Stimulated activated CD4-positive, alpha-beta T cell treated with anti-CD3 and anti-CD28 coated beads, Interleukin-1b, Interleukin-23, amount 100 ng/mL, for 24 hours (primary cell): ENCODE measurements around the gene CYLD.

Source experiments
- DNase-seq, 4 experiments: peaks; one replicate each; pipeline ENCODE4 v3.0.0-alpha.2; 2020; ENCODE audit warnings: low read depth in 4 of 4, low spot score in 1 of 4

The CYLD gene

DNA sequence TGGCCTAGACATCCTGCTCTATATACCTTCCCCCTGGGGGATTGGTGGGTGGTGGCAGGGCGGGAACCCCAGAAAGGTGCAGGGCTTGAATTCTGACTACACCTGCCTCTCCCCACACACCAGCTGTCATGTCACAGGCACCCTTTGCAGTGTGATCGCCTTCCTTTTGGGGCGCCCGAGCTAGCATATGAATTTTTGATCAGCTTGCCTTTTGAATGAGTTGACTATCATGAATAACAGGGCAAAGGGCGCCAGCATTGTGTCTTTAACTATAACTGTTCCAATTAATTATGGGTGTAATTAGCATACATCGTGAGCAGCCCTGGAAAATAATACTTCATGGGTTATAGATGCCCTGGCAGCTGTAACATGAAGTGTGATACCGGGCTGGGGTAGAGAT, 72.7 kb downstream of the CYLD start:
- no peak for DNase-seq

DNA sequence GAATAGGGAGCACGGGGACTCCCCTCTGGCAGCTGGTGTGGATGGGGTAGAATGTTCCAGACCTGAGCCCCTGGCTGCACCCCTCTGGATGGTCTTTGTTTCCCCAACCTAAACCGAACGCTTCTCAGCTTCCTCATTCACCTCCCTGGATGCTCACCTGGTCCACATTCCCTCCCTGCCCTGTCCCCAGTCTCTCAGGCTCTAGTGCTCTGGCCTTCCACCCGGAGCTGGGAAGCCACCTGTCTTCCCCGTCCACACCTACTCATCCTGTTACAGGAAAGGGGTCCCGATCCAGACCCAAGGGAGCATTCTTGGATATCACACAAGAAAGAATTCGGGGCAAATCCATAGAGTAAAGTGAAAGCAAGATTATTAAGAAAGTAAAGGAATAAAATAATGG, 73.5 kb downstream of the CYLD start:
- DNase-seq, result no peak

DNA sequence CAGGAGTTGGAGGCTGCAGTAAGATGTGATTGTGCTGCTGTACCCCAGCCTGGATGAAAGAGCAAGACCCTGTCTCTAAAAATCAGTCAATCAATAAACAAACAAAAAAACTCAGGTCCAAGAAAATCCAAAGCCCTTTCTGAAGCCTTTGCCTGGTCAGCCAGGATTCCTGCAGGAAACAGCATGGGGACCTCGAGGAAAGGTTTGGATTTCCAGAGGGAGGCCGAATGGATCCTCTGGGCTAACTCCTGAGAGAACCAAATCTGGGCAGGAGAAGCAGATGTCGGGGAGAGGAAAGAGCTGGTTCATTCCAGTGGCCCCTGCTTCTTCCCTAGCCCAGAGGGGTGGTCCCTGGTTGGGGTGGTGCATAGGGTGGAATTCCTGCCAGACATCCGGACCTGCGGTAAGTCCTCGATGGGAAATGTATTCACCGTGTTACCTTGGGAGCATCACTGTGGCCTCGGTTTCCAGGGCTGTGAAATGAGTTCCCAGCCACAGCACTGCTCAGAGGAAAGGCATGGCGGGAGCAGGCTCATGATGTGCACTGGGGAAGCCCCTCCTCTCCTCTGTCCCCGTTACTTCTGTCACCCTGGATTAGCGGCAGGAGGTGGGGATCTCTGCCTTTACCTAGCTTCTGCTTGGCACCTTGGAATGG, 75.1 kb downstream of the CYLD start:
- no peak for DNase-seq

DNA sequence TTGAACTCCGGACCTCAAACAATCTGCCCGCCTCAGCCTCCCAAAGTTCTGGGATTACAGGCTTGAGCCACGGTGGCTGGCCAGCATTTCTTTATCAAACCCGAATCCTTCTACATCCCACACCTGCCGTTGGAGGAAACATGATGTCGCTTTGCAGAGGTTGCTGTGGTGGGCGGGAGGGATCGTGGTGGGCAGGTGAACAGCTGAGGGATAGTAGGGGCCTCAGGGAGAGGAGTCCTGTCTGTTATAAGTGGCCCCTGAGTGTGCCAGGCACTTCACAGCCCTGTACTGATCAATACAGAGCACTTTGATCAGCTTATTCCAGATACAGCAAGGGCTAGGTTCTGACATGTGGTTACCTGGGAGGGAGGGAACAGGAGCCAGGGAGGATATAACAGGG, 76.5 kb downstream of the CYLD start:
- DNase-seq, result no peak

DNA sequence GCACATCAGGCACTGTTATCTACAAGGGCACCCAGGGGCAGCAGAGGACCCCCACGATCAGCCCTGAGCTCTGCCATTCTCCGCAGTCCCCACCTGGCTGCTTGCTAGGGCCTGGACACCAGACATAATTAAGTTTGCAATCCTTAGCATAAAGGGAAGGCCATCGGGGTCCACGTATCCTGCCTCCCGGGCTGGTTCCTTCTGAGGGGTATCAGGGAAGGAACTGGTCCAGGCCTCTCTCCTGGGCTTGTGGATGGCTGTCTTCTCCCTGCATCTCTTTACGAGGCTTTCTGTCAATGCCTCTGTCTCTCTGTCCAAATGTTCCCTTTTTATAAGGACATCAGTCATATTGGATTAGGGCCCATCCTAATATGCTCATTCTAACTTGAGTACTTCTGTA, 77.8 kb downstream of the CYLD start:
- no peak for DNase-seq

DNA sequence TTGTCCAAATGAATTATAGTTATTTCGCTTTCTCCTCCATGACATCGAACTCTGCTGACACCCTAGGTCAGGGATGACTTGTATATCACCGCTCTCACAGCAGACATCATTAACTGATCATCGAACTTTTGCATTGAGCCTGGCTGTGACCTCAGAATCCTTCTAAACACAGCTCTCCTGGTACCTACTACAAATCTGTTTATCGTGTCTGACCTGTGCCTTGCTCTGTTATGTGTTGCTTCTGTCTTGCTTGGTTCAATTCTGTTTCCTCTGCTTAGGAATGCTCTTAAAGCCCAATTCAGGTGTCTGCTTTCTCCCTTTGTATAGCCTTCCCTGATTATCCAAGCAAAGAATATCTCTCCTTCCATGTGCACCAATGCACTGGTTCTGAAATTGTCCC, 78.3 kb downstream of the CYLD start:
- DNase-seq, result no peak

DNA sequence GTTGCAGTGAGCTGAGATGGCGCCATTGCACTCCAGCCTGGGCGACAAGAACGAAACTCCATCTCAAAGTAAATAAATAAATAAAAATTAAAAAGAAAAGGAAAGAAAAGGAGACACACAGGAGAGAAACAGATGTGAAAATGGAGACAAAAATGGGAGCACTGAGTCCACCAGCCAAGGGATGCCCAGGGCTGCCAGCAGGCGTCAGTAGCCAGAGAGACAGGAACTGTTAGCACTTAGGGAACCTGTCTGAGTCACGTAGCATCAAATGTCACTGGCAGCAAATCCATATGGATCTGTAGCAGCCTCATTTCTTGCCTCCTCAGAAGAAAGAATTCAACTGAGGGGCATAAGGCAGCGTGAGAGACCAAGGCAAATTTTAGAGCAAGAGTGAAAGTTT, 79.7 kb downstream of the CYLD start:
- no peak for DNase-seq

DNA sequence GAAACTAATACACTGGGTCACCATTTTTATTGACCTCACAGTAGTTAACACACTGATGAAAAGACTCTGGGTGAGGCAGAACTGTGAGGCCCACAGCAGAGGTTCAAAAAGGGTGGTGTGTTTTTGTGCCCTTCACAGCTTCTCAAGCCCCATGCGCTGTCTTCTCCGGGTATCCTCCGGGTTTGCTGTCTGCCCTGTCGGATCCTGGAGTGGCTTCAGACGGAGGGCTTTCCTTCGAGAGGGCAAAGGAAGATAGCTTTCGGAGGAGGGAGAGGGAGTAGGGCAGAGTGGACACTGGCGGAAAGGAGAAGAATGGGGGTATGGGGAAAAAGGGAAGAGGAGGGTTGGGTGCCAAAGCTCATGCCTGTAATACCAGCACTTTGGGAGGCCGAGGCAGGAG, 80.8 kb downstream of the CYLD start:
- no peak for DNase-seq

DNA sequence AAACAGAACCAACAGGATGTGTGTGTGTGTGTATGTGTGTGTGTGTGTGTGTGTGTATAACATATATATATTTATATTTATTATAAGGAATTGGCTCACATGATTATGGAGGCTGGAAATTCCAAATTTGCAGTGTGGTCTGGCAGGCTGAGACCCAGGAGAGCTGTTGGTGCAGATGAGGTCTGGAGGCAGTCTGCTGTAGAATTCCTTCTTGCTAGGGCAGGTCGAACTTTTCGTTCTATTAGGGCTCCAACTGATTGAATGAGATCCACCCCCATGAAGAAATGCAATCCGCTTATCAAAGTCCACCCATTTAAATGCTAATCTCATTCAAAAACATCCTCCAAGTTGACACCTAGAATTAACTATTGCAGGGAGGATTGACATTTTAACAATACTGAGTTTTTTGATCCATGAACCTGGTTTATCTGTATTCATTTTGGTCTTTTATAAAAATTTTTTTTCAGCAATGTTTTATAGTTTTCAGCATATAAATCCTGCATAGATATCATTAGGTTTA, 85.0 kb downstream of the CYLD start:
- no peak for DNase-seq

DNA sequence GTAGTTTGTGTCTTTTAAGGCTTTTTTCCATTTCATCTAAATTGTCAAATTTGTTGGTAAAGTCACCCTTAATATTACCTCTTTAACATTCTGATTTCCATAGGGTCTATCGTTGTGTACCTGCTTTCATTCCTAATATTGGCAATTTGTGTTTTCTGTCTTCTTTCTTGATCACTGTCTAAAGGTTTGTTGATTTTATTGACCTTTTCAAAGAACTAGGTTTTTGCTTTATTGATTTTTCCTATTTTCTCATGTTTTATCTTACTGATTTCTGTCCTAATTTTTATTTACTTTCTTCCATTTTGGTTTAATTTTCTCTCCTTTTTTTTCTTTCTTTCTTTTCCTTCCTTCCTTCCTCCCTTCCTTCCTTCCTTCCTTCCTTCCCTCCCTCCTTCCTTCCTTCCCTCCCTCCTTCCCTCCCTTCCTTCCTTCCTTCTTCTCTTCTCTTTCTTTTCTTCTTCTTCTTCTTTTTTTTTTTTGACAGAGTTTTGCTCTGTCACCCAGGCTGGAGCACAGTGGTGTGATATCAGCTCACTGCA, 86.3 kb downstream of the CYLD start:
- DNase-seq, result no peak

DNA sequence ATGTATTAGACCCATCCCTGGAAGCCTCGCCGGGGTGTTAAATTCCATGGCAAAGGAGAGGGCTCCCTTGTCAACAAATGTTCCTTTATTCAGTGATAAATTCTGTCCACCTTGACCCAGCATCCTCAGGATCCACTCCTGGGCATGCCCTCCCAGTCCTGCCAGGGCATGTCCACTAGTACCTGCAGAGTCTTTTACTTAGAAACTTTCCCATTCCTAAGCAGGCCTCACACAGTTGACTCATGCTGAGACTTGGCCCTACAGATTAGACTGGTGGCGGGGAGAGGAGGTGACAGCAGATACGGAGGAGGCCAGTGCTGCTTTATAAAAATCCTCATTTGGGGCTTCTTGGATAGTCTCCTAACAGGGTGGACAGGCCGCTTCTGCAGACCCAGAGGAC, 88.8 kb downstream of the CYLD start:
- no peak for DNase-seq

DNA sequence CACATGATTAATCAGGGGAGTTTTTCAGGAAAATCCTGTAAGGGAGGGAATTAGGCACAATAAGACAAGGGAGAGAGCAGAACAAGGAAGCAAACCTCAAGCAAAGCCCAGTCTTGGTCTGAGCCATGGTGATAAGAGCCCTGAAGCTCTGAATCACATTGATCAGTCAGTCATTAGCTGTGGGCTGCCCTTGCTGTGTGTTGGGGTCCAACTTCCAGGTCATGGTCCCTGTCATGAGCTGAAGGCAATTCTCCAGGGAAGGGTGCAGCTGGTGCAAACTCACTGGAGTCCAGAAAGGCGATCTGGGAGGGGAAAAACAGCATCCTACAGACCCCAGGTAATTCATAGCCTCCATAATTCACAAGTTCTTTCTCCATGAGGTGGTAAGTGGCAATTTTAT, 89.9 kb downstream of the CYLD start:
- no peak for DNase-seq

DNA sequence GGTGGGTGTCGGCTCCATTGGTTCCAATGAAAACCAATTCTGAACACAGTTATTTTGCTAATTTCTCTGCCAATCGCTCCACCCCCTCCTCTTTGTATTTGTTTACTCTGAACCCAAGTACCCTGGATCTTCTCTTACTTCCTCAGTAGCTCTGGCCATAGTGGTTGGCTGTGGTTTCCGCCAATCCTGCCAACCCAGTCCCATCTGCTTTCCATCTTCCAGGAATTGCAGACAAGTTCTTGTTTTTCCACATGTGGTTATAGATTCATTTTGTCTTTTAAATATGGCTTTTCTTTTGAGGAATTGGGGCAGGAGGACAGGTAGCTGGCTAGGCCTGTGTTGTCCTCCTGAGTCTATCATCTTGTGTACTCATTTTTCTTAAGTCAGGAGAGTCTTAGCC, 92.0 kb downstream of the CYLD start:
- no peak for DNase-seq

DNA sequence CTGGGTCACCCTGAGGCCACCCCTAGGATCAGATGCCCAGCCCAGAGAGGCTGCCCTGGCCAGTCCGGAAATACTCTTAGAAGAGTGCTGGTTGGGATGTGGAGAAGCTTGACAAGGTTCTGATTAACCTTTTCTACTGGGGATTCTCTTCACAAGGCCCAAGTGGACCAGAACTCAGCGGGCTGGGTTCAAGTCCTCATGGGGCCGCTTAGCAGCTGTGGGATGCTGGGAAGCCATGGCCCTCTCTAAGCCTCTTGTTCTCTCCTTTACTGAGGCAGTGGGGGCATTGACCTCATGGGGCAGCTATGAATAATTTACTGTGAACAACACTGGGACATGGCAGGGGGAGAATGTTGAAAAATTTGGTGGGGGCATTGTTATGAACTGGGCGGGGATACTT, 92.8 kb downstream of the CYLD start:
- no peak for DNase-seq

DNA sequence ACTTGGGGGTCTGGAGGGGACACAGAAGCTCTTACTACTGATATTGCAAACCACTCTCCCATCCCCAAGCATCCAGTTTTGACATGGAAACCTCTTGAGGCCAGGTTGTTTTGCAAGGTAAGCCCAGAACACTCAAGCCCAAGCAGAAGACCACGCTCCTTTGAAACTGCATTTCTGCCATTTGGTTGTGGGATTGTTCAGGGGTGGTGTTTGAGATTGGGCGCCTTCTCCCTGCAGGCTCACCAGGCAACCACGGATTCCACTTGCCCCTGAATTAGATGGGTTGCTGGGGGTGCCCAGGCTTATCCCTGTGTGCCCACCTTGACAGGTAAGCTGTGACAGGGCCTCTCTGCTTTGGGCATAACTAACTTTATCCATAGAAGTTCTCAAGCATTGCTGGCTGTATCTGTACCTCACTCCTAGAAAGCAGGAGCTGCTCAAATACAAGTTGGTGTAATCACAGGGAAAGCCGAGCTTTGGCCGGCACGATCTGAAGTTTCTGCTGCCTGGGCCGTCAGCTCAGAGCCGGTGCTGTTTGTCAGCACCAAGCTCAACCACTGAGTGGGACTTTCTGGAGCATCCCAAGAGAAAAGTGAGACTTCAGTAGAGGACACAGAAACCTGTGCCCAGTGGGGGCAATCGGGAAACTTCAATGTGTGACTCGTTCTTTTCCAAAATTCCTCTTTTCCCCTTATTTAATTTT, 93.6 kb downstream of the CYLD start:
- no peak for DNase-seq

DNA sequence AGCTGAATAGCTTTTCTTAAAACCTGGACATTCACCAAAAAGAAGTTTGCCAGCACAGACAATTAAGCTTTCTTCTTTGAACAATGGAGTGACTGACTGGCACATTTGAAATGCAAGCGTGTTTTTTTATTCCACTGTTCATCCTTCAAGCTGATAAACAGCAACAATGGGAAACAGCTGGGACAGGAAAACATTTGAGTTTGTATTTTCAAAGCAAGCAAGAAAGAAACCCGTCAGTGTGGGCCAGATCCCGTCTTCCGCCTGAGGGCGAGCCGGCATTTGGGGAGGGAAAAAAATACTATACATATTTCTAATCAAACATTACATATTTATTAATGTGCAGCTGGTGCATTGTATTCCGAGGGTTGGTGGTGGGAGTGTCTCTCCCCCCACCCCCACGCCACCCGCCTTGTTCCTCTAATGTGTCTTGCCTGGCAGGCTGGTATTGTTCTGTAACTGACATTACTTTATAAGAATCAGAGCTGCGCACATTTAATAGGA, 94.3 kb downstream of the CYLD start:
- DNase-seq, result no peak

DNA sequence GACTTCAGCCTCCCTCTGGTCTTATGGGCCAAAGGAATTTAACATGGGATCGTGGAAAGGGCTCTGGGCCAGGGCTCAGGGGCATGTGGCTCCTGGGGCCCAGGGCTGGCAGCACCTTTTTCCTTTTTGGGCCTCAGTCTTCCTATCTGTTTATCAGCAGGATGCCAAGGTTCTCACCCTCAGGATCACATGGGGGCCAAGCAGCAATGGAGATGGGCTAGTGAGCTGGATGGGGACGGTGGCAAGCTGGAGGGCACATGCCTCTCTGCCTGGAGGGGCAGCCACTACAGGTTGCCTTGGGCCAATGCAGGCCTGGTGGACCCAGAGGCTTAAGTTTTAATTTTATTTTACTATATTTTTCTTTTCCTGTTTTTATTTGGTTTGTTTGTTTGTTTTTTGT, 95.4 kb downstream of the CYLD start:
- no peak for DNase-seq

DNA sequence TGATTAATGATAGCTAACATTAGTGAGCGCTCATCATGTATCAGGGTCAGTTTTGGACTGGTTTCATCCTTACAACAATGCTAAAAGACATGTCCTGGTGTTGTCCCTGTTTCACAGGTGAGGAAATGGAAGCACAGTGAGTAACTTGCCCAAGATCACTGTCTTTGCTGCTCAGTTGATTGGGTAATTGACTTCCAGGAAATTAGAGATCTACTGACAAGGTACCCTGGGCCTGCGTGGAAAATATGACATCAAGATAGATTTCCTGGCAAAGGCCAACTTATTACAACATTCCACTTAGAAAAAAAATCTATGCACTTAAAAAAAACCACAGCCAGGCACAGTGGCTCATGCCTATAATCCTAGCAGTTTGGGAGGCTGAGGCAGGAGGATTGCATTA, 96.3 kb downstream of the CYLD start:
- no peak for DNase-seq

DNA sequence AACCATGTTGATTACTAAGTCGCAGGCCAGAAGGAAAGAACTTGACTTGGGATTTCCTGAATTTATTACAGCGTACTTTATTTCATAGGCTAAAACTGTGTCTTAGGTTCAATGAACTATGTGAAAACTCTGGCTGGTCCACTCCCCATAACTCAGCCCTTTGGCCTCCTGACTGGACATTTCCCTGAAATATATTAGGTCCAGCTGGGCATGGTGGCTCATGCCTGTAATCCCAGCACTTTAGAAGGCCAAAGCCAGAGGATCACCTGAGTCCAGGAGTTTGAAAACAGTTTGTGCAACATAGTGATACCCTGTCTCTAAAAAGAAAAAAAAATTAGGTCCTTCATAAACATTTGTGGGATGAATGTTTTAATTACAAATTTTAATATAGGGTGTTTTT, 97.0 kb downstream of the CYLD start:
- no peak for DNase-seq

DNA sequence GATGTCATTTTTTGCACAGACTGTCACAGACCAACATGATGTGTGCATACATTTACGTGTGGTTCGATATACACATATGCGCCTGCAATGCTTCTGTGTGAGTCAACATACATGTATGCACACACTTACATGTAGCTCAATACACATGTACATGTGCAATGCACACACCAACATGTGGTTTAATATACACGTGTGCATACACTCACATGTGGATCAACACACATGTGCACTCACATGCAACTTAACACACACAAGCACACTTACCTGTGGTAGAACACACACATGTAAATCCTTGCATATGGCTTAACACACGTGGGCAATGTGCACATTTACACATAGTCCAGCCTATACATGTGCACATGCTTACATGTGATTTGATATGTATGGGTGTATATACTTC, 97.5 kb downstream of the CYLD start:
- no peak for DNase-seq

DNA sequence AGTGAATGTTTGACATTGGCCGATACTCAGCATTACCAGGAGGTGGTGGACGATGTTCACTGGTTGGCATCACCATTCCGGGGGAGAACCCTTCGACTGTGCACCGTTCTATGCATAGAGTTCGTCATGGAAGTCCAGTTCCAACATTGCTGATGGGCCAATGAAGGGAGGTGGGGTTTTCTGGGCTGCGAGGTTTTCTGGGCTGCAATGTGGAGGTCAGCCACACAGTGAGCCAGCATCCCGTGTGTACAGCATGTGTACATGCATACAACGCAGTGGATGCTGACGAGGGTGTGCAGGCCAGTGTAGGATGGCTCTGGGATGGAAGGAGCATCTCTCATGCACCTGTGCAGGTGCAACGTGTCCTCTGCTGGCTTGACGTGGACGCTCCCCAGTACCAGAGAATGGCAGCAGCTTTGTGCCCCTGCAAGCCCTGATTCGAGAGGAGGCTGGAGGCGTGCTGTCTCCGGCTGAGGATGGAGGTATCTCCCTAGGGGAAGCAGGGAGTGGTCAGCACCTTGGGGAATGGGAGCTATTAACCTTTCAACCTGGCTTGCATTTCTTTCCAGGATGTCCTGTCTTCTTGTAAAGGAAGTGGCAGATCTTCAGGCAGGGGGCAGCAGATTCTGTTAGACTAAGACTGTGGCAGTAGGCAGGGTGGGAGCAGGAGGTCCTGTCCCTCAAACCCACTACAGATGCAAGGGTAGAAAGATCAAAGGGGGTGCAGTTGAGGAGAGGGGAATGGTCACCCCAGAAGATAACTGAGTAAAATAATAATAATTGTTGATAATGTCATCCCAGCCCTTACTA, 98.2 kb downstream of the CYLD start:
- DNase-seq, result no peak
